IMR-90 (cell line): ENCODE data around the gene ACACB. TPM values are rescaled to one million over a fixed set of nuclear protein-coding genes. Genes with fewer than 3 reads are reported as not detected.

Experiments used
- ATAC-seq: fragments of 200-7000 bp; cut with Tn5 transposase; 2 replicates; pipeline ENCODE4 v1.9.1; 2020; ENCODE audit warnings: low read depth, mild to moderate bottlenecking, moderate library complexity
- BruUV-seq: library from RNA; stranded (reverse); fragments of 400-500 nt; replicated peaks from 2 replicates; lab custom pipeline; 2021; lab: Mats Ljungman, UMichigan
- CTCF ChIA-PET: fragments of 300-600 bp; formaldehyde crosslinking; extraction: SDS; loops from one replicate; lab custom pipeline; 2021; ENCODE audit warnings: antibody characterized with exemption; lab: Yijun Ruan, JAX
- POLR2A ChIA-PET: fragments of 300-600 bp; sonication (Branson Sonifier 250); formaldehyde crosslinking; loops from one replicate; lab custom pipeline; 2022; ENCODE audit warnings: antibody characterized with exemption; ENCODE audit not compliant: unreplicated experiment; lab: Charles Lee
- DNase-seq: peaks from one replicate; pipeline ENCODE4 v3.0.0; 2013
- H2AFZ ChIP-seq: replicated peaks from 2 replicates; pipeline ENCODE3; 2013; ENCODE audit warnings: low read length, mild to moderate bottlenecking; ENCODE audit not compliant: poor library complexity
- H2AK5ac ChIP-seq: 2 replicates; pipeline ENCODE4 v1.6.1; 2013; ENCODE audit warnings: low read depth, low read length, inconsistent platforms
- H2AK9ac ChIP-seq: replicated peaks from 2 replicates; pipeline ENCODE3; 2013; ENCODE audit warnings: mild to moderate bottlenecking, low read depth, low read length, moderate library complexity; ENCODE audit not compliant: poor library complexity
- H2BK120ac ChIP-seq: 2 replicates; pipeline ENCODE4 v1.6.1; 2013; ENCODE audit warnings: low read depth, low read length, inconsistent platforms
- H2BK15ac ChIP-seq: 3 replicates; pipeline ENCODE4 v1.6.1; 2013; ENCODE audit warnings: low read depth, low read length, inconsistent platforms
- H2BK20ac ChIP-seq: 2 replicates; pipeline ENCODE4 v1.6.1; 2013; ENCODE audit warnings: low read depth, mild to moderate bottlenecking, inconsistent platforms, low read length, moderate library complexity
- H2BK5ac ChIP-seq: 2 replicates; pipeline ENCODE4 v1.6.1; 2013; ENCODE audit warnings: mild to moderate bottlenecking, low read depth, low read length, inconsistent platforms; ENCODE audit not compliant: poor library complexity, severe bottlenecking
- H3K14ac ChIP-seq: replicated peaks from 2 replicates; pipeline ENCODE4 v1.6.1; 2013; ENCODE audit warnings: low read depth, low read length, inconsistent platforms
- H3K18ac ChIP-seq: 2 replicates; pipeline ENCODE4 v1.6.1; 2013; ENCODE audit warnings: low read depth, low read length, control low read depth
- H3K23ac ChIP-seq: 2 replicates; pipeline ENCODE4 v1.6.1; 2013; ENCODE audit warnings: low read depth, low read length, inconsistent platforms
- H3K27ac ChIP-seq: 2 replicates; pipeline ENCODE4 v1.5.1; 2013; ENCODE audit warnings: mild to moderate bottlenecking, control low read depth, low read length; ENCODE audit not compliant: insufficient read depth
- H3K27me3 ChIP-seq: 2 replicates; pipeline ENCODE4 v1.6.1; 2013; ENCODE audit warnings: low read length; ENCODE audit not compliant: control insufficient read depth, insufficient read depth
- H3K36me3 ChIP-seq: 2 replicates; pipeline ENCODE4 v1.6.1; 2013; ENCODE audit warnings: low read length, mixed read lengths; ENCODE audit not compliant: control insufficient read depth, insufficient read depth
- H3K4ac ChIP-seq: 2 replicates; pipeline ENCODE4 v1.6.1; 2013; ENCODE audit warnings: low read depth, low read length, inconsistent platforms
- H3K4me1 ChIP-seq: 2 replicates; pipeline ENCODE4 v1.6.1; 2013; ENCODE audit warnings: low read length, mixed read lengths; ENCODE audit not compliant: control insufficient read depth, insufficient read depth
- H3K4me2 ChIP-seq: 2 replicates; pipeline ENCODE4 v1.6.1; 2013; ENCODE audit warnings: low read depth, mild to moderate bottlenecking, control low read depth, low read length, moderate library complexity
- H3K4me3 ChIP-seq: 2 replicates; pipeline ENCODE4 v1.5.1; 2013; ENCODE audit warnings: low read depth, mild to moderate bottlenecking, control low read depth, low read length, moderate library complexity; ENCODE audit not compliant: insufficient read depth
- H3K56ac ChIP-seq: 2 replicates; pipeline ENCODE4 v1.6.1; 2013; ENCODE audit warnings: low read length, inconsistent platforms; ENCODE audit not compliant: insufficient read depth; ENCODE audit errors: extremely low read depth
- H3K79me1 ChIP-seq, 2 experiments: 2 replicates each; pipeline ENCODE4 v1.6.1; 2013; ENCODE audit warnings: low read length in 2 of 2, inconsistent platforms in 1 of 2, low read depth in 1 of 2
- H3K9ac ChIP-seq: 2 replicates; pipeline ENCODE4 v1.6.1; 2013; ENCODE audit warnings: low read depth, low read length, control low read depth
- H3K9me1 ChIP-seq: 2 replicates; pipeline ENCODE4 v1.6.1; 2013; ENCODE audit warnings: low read length, inconsistent platforms; ENCODE audit not compliant: insufficient read depth
- H3K9me3 ChIP-seq: 2 replicates; pipeline ENCODE4 v1.6.1; 2013; ENCODE audit warnings: low read length; ENCODE audit not compliant: control insufficient read depth, insufficient read depth
- H4K20me1 ChIP-seq: 2 replicates; pipeline ENCODE4 v1.6.1; 2013; ENCODE audit warnings: low read length, inconsistent platforms; ENCODE audit not compliant: insufficient read depth
- H4K5ac ChIP-seq: 2 replicates; pipeline ENCODE4 v1.6.1; 2013; ENCODE audit warnings: mild to moderate bottlenecking, low read depth, low read length, control low read depth
- H4K8ac ChIP-seq, 2 experiments: 2 replicates each; pipeline ENCODE4 v1.6.1; 2013; ENCODE audit warnings: low read depth in 2 of 2, low read length in 2 of 2, control low read depth in 1 of 2, inconsistent platforms in 1 of 2
- H4K91ac ChIP-seq: 2 replicates; pipeline ENCODE4 v1.6.1; 2013; ENCODE audit warnings: low read depth, low read length, inconsistent platforms; ENCODE audit not compliant: insufficient read depth
- CEBPB ChIP-seq: IDR thresholded peaks from 2 replicates; pipeline ENCODE4 v1.6.1; 2012; ENCODE audit warnings: low read depth, low read length, improper control_type of control experiment
- CHD1 ChIP-seq: IDR thresholded peaks from 2 replicates; pipeline ENCODE4 v1.6.1; 2012; ENCODE audit warnings: low read depth, low read length, improper control_type of control experiment
- MXI1 ChIP-seq: IDR thresholded peaks from 2 replicates; pipeline ENCODE4 v1.6.1; 2012; ENCODE audit warnings: low read depth, mild to moderate bottlenecking, low read length, moderate library complexity, borderline replicate concordance
- NFE2L2 ChIP-seq: fragments of 150-350 bp; IDR thresholded peaks from 2 replicates; pipeline ENCODE4 v1.6.1; 2016; ENCODE audit warnings: low read depth, mild to moderate bottlenecking, low read length
- POLR2A ChIP-seq: IDR thresholded peaks from 2 replicates; pipeline ENCODE4 v1.6.1; 2012; ENCODE audit warnings: mild to moderate bottlenecking, low read depth, low read length
- WGBS, 2 experiments: methylation state at CpG; one replicate each; pipeline versions ENCODE4 v1.1.5 to v1.1.7; 2013; ENCODE audit warnings: missing lambda C conversion rate in 2 of 2; ENCODE audit not compliant: insufficient read length in 1 of 2; ENCODE audit errors: extremely low coverage in 2 of 2; 5-methylcytosine and 5-hydroxymethylcytosine counted together
- dilution Hi-C: fragments of 300-500 bp; cut with HindIII; formaldehyde crosslinking; loops from one replicate; pipeline ENCODE4 v1.14.3; 2018; ENCODE audit warnings: low sequenced_read_pairs; ENCODE audit not compliant: unreplicated experiment
- in situ Hi-C: fragments of 300-500 bp; cut with MboI; formaldehyde crosslinking; loops from 3 replicates; pipeline ENCODE4 v1.14.3; 2019; ENCODE audit warnings: low sequenced_read_pairs, inconsistent platforms, mixed read lengths
- intact Hi-C: fragments of 100-400 bp; cut with micrococcal nuclease; formaldehyde crosslinking; loops from 2 replicates; pipeline ENCODE4 v1.10.0; 2022
- polyA plus RNA-seq, 3 experiments: library from polyadenylated mRNA; depleted of rRNA; stranded (reverse); fragments of >200 nt; gene quantifications; 2 replicates each; pipeline ENCODE4 v1.2.3, GENCODE V29; 2012; ENCODE audit warnings: low replicate concordance in 1 of 3
- total RNA-seq: library from RNA; depleted of rRNA; stranded (reverse); fragments of >200 nt; gene quantifications from 2 replicates; pipeline ENCODE4 v1.2.3, GENCODE V29; 2012

Gene ACACB
- total and polyA plus RNA-seq, 2 of the 4 experiments (the other 2 are of a cell fraction), result 2.0 to 2.1 TPM

- no peak overlapping the region for H3K23ac ChIP-seq
- dilution Hi-C loops (no loop called here), in situ Hi-C loops (no loop called here), intact Hi-C loops (no loop called here)
- no peak overlapping the region for H2BK20ac ChIP-seq
- ChIA-PET POLR2A (no interaction called here), CTCF (no interaction called here)
- H3K9me3 ChIP-seq, result no peaks in the 10 kb centered on the region
- no peak overlapping the region for H3K56ac ChIP-seq
- H4K20me1 ChIP-seq, result no peaks in the 10 kb centered on the region
- H2AK5ac ChIP-seq, result no peak overlapping the region
- H2BK15ac ChIP-seq, result no peak overlapping the region
- no peak overlapping the region for H3K18ac ChIP-seq
- no peak overlapping the region for H2AFZ ChIP-seq
- no peak overlapping the region for H3K4me2 ChIP-seq
- DNase-seq (no peak), ATAC-seq (no peak)
- H3K4ac ChIP-seq, result no peak overlapping the region
- H3K4me1 ChIP-seq, result no peaks in the 10 kb centered on the region
- H3K36me3 ChIP-seq, result no peaks in the 10 kb centered on the region
- H3K14ac ChIP-seq, result no peak overlapping the region
- 82% methylated on average over 5 of the region's 5 CpGs; no CpG with 5 or more reads in 1 of the 2 experiments for WGBS, 2 experiments
- H3K79me1 ChIP-seq, result no peaks in the 10 kb centered on the region
- H4K8ac ChIP-seq, result no peak overlapping the region
- no peak overlapping the region for H4K91ac ChIP-seq
- H3K27me3 ChIP-seq, result peaks cover 11% of the 10 kb centered on the region; the same call in 1 of the 2 replicates
- H2BK120ac ChIP-seq, result no peak overlapping the region
- H3K9ac ChIP-seq, result no peak overlapping the region
- no peak overlapping the region for H3K4me3 ChIP-seq
- 0 out of 2 replicates have a peak, but pooled peaks cover 5% of the 10 kb centered on the region for H3K9me1 ChIP-seq
- H3K27ac ChIP-seq, result no peak overlapping the region
- H2BK5ac ChIP-seq, result no peak overlapping the region
- BruUV-seq, result no TSS peak
- H4K5ac ChIP-seq, result no peak overlapping the region
- H2AK9ac ChIP-seq, result no peak overlapping the region
- no peak for TF ChIP-seq CHD1
- no peak for TF ChIP-seq MXI1
- no peak for TF ChIP-seq POLR2A
- TF ChIP-seq CEBPB, result no peak
- no peak for TF ChIP-seq NFE2L2
Measured at GRCh38 chr12:109276160-109276559, 159.8 kb downstream of the ACACB start.
